Suprapubic skin (tissue), 3 donors: ENCODE results near the gene LOC128125822.

ENCODE experiments used
- POLR2AphosphoS5 ChIP-seq, 3 donors: sonication (generic); formaldehyde crosslinking; IDR thresholded peaks; one replicate each; pipeline ENCODE4 v1.6.1; 2017; ENCODE audit warnings: antibody characterized with exemption in 3 of 3
- TF ChIP-seq, protein P1 (sequence below), 2 donors: fragments of 200-600 bp in 1 of 2; fragments of 450-650 bp in 1 of 2; sonication (generic) in 1 of 2; IDR thresholded peaks; one replicate each; pipeline ENCODE4 v1.5.1; 2016 to 2019; ENCODE audit warnings: antibody characterized with exemption in 2 of 2, mild to moderate bottlenecking in 1 of 2, moderate library complexity in 1 of 2

- no peak for TF ChIP-seq POLR2AphosphoS5 (IDR thresholded peaks at IDR 0.05)
- TF ChIP-seq, protein P1, sequence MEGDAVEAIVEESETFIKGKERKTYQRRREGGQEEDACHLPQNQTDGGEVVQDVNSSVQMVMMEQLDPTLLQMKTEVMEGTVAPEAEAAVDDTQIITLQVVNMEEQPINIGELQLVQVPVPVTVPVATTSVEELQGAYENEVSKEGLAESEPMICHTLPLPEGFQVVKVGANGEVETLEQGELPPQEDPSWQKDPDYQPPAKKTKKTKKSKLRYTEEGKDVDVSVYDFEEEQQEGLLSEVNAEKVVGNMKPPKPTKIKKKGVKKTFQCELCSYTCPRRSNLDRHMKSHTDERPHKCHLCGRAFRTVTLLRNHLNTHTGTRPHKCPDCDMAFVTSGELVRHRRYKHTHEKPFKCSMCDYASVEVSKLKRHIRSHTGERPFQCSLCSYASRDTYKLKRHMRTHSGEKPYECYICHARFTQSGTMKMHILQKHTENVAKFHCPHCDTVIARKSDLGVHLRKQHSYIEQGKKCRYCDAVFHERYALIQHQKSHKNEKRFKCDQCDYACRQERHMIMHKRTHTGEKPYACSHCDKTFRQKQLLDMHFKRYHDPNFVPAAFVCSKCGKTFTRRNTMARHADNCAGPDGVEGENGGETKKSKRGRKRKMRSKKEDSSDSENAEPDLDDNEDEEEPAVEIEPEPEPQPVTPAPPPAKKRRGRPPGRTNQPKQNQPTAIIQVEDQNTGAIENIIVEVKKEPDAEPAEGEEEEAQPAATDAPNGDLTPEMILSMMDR (IDR thresholded peaks at IDR 0.05) = no peak
These were observed 4.3 kb upstream of the LOC128125822 start for GRCh38 chr6:63567966-63568365.
